ENCODE data around the gene GFPT2. TPM values are rescaled to one million over a fixed set of nuclear protein-coding genes. Genes with fewer than 3 reads are reported as not detected.

GFPT2 gene
- total RNA-seq, 2 donors from 2014 or later: 0.62 to 3.2 TPM

- no peaks in the 10 kb centered on the region for H3K36me3 ChIP-seq
- no peaks in the 10 kb centered on the region for H3K9me3 ChIP-seq
- no peaks in the 10 kb centered on the region for H3K27me3 ChIP-seq
- DNase-seq: no peak
- H3K9ac ChIP-seq (ENCODE audit: low read depth in 2 of 2, low read length in 2 of 2): no peak overlapping the region
- intact Hi-C loops (cut with DNase I): no loop called here
- H3K27ac ChIP-seq: no peak overlapping the region
- H3K4me1 ChIP-seq: no peaks in the 10 kb centered on the region
- no peak for TF ChIP-seq CTCF (IDR thresholded peaks at IDR 0.05)
- no peak overlapping the region for H3K4me3 ChIP-seq
Measured at GRCh38 chr5:180331647-180331950, 21.5 kb downstream of the GFPT2 start.

GRCh38 chr5:180330810-180331646, 22.1 kb downstream of the GFPT2 start:
- TF ChIP-seq CTCF (IDR thresholded peaks at IDR 0.05): no peak
- H3K9ac ChIP-seq (ENCODE audit: low read depth in 2 of 2, low read length in 2 of 2): peak overlapping the region in 1 of 2 donors; percentile 12
- no peaks in the 10 kb centered on the region for H3K4me1 ChIP-seq
- no peaks in the 10 kb centered on the region for H3K9me3 ChIP-seq
- DNase-seq: peak; percentile 39
- H3K36me3 ChIP-seq: no peaks in the 10 kb centered on the region
- no peak overlapping the region for H3K4me3 ChIP-seq
- no peak overlapping the region for H3K27ac ChIP-seq
- intact Hi-C loops (cut with DNase I): no loop called here
- no peaks in the 10 kb centered on the region for H3K27me3 ChIP-seq

GRCh38 chr5:180330270-180330648, 22.9 kb downstream of the GFPT2 start:
- Histone ChIP-seq H3K9me3 (no peaks in the 10 kb centered on the region), H3K4me1 (no peaks in the 10 kb centered on the region), H3K27ac (no peak overlapping the region), H3K9ac (ENCODE audit: low read depth in 2 of 2, low read length in 2 of 2) (no peak overlapping the region), H3K27me3 (no peaks in the 10 kb centered on the region), H3K4me3 (no peak overlapping the region), H3K36me3 (no peaks in the 10 kb centered on the region)
- DNase-seq: no peak
- intact Hi-C loops (cut with DNase I): no loop called here
- TF ChIP-seq CTCF (IDR thresholded peaks at IDR 0.05): no peak

- Histone ChIP-seq H3K4me1 (no peaks in the 10 kb centered on the region), H3K9me3 (no peaks in the 10 kb centered on the region), H3K4me3 (no peak overlapping the region), H3K36me3 (no peaks in the 10 kb centered on the region), H3K27me3 (no peaks in the 10 kb centered on the region), H3K9ac (ENCODE audit: low read depth in 2 of 2, low read length in 2 of 2) (peak overlapping the region in 1 of 2 donors; percentile 12), H3K27ac (no peak overlapping the region)
- TF ChIP-seq CTCF (IDR thresholded peaks at IDR 0.05): no peak
- intact Hi-C loops (cut with DNase I): loop anchor here (5.0 kb wide), 1 partner anchor 202 kb away; no protein-coding TSS in a partner anchor
- DNase-seq: no peak
Measured at GRCh38 chr5:180329606-180330269, 23.4 kb downstream of the GFPT2 start.

- no peaks in the 10 kb centered on the region for H3K9me3 ChIP-seq
- intact Hi-C loops (cut with DNase I): loop anchor here (5.0 kb wide), 1 partner anchor 202 kb away; no protein-coding TSS in a partner anchor
- H3K36me3 ChIP-seq: no peaks in the 10 kb centered on the region
- no peak for TF ChIP-seq CTCF (IDR thresholded peaks at IDR 0.05)
- no peaks in the 10 kb centered on the region for H3K27me3 ChIP-seq
- no peak overlapping the region for H3K4me3 ChIP-seq
- DNase-seq: no peak
- H3K4me1 ChIP-seq: no peaks in the 10 kb centered on the region
- H3K9ac ChIP-seq (ENCODE audit: low read depth in 2 of 2, low read length in 2 of 2): no peak overlapping the region
- H3K27ac ChIP-seq: no peak overlapping the region
Measured at GRCh38 chr5:180329138-180329435, 24.0 kb downstream of the GFPT2 start.

Measured in colonic mucosa (tissue), 4 donors.